Loucy (cell line): ENCODE measurements around the gene CASD1.

Experiments
- H2AFZ ChIP-seq: fragments of 200-600 bp; sonication (generic); 2 replicates; pipeline ENCODE4 v1.6.0; 2016; ENCODE audit warnings: antibody characterized with exemption, mild to moderate bottlenecking, low read length, moderate library complexity
- H3F3A ChIP-seq: fragments of 200-600 bp; 2 replicates; pipeline ENCODE4 v1.6.0; 2016; ENCODE audit warnings: antibody characterized with exemption, low read depth, mild to moderate bottlenecking
- H3K27me3 ChIP-seq: fragments of 200-600 bp; sonication (generic); 2 replicates; pipeline ENCODE4 v1.6.1; 2014; ENCODE audit warnings: low read length, mild to moderate bottlenecking; ENCODE audit not compliant: insufficient read depth, poor library complexity, severe bottlenecking
- H3K36me3 ChIP-seq: fragments of 200-600 bp; sonication (generic); 2 replicates; pipeline ENCODE4 v1.6.1; 2016; ENCODE audit warnings: low read length; ENCODE audit not compliant: insufficient read depth
- H3K4me1 ChIP-seq: fragments of 200-600 bp; sonication (generic); 2 replicates; pipeline ENCODE4 v1.5.1; 2014; ENCODE audit warnings: low read length, mild to moderate bottlenecking; ENCODE audit not compliant: insufficient read depth, poor library complexity, severe bottlenecking
- H3K4me2 ChIP-seq: fragments of 200-600 bp; sonication (generic); 2 replicates; pipeline ENCODE4 v1.6.0; 2014; ENCODE audit warnings: antibody characterized with exemption, low read length, low read depth, mild to moderate bottlenecking; ENCODE audit not compliant: poor library complexity, severe bottlenecking
- H3K4me3 ChIP-seq: fragments of 200-600 bp; sonication (generic); 2 replicates; pipeline ENCODE4 v1.5.1; 2014; ENCODE audit warnings: low read length, mild to moderate bottlenecking, mixed read lengths; ENCODE audit not compliant: poor library complexity, severe bottlenecking
- H3K79me2 ChIP-seq: fragments of 200-600 bp; sonication (generic); 2 replicates; pipeline ENCODE4 v1.6.1; 2014; ENCODE audit warnings: low read length; ENCODE audit not compliant: insufficient read depth
- H3K9ac ChIP-seq: fragments of 200-600 bp; sonication (generic); 2 replicates; pipeline ENCODE4 v1.6.0; 2014; ENCODE audit warnings: mild to moderate bottlenecking, low read depth, low read length, moderate library complexity; ENCODE audit not compliant: poor library complexity, severe bottlenecking
- H3K9me2 ChIP-seq: fragments of 200-600 bp; sonication (generic); replicated peaks from 2 replicates; pipeline ENCODE4 v1.6.1; 2016; ENCODE audit warnings: low read depth, low read length, mixed read lengths
- H3K9me3 ChIP-seq: fragments of 200-600 bp; sonication (generic); 2 replicates; pipeline ENCODE4 v1.6.1; 2014; ENCODE audit warnings: mild to moderate bottlenecking, antibody characterized with exemption, low read length, low read depth; ENCODE audit not compliant: insufficient read depth
- H4K20me1 ChIP-seq: fragments of 200-600 bp; sonication (generic); 2 replicates; pipeline ENCODE4 v1.6.0; 2014; ENCODE audit warnings: antibody characterized with exemption, low read length, mild to moderate bottlenecking; ENCODE audit not compliant: insufficient read depth, poor library complexity, severe bottlenecking
- CTCF ChIP-seq: fragments of 200-600 bp; sonication (generic); conservative IDR thresholded peaks from 2 replicates; pipeline ENCODE4 v1.5.1; 2014; ENCODE audit warnings: mild to moderate bottlenecking, antibody characterized with exemption, low read length
- EZH2phosphoT487 ChIP-seq: fragments of 200-600 bp; IDR thresholded peaks from 2 replicates; pipeline ENCODE4 v1.6.1; 2018; ENCODE audit warnings: antibody characterized with exemption, mild to moderate bottlenecking, moderate library complexity, borderline replicate concordance

Gene CASD1

GRCh38 chr7:94513565-94513860 lies 3.9 kb downstream of the CASD1 start:
- TF ChIP-seq EZH2phosphoT487 (no peak), CTCF (no peak)
- Histone ChIP-seq H3K9me2 (no peaks in the 10 kb centered on the region), H3K9me3 (no peaks in the 10 kb centered on the region), H3K9ac (peak overlapping the region; percentile 87), H3K4me2 (peak overlapping the region; percentile 82), H3K36me3 (peaks cover 10% of the 10 kb centered on the region; the same call in 1 of the 2 replicates), H3K4me3 (peak overlapping the region; percentile 79), H3K4me1 (peaks cover 59% of the 10 kb centered on the region), H3K27me3 (no peaks in the 10 kb centered on the region), H4K20me1 (peaks cover 76% of the 10 kb centered on the region), H3F3A (no peaks in the 10 kb centered on the region), H3K79me2 (peaks cover 94% of the 10 kb centered on the region), H2AFZ (no peak overlapping the region)

- no peaks in the 10 kb centered on the region for H3K27me3 ChIP-seq
- H4K20me1 ChIP-seq: peaks cover 79% of the 10 kb centered on the region
- H3K9me2 ChIP-seq: no peaks in the 10 kb centered on the region
- H3K9ac ChIP-seq: peak overlapping the region; percentile 87
- TF ChIP-seq EZH2phosphoT487: no peak
- TF ChIP-seq CTCF: no peak
- H3K79me2 ChIP-seq: peaks cover 93% of the 10 kb centered on the region
- H3K4me3 ChIP-seq: peak overlapping the region; percentile 79
- H2AFZ ChIP-seq: no peak overlapping the region
- H3K4me1 ChIP-seq: peaks cover 59% of the 10 kb centered on the region
- H3K9me3 ChIP-seq: no peaks in the 10 kb centered on the region
- no peaks in the 10 kb centered on the region for H3F3A ChIP-seq
- H3K4me2 ChIP-seq: peak overlapping the region; percentile 82
- H3K36me3 ChIP-seq: peaks cover 13% of the 10 kb centered on the region; the same call in 1 of the 2 replicates
Measured at GRCh38 chr7:94514140-94514889, 4.7 kb downstream of the CASD1 start.

GRCh38 chr7:94514917-94515316 lies 5.3 kb downstream of the CASD1 start:
- peak overlapping the region; percentile 82 for H3K4me2 ChIP-seq
- peaks cover 94% of the 10 kb centered on the region for H3K79me2 ChIP-seq
- no peaks in the 10 kb centered on the region for H3K9me2 ChIP-seq

More at GRCh38 chr7:94514917-94515316, 5.3 kb downstream of the CASD1 start:
- Histone ChIP-seq H3K4me3 (peak overlapping the region; percentile 79), H3K36me3 (peaks cover 17% of the 10 kb centered on the region; the same call in 1 of the 2 replicates), H3K9ac (peak overlapping the region; percentile 87), H4K20me1 (peaks cover 79% of the 10 kb centered on the region), H3K9me3 (no peaks in the 10 kb centered on the region), H3K27me3 (no peaks in the 10 kb centered on the region), H3K4me1 (peaks cover 59% of the 10 kb centered on the region), H3F3A (no peaks in the 10 kb centered on the region), H2AFZ (no peak overlapping the region)
- TF ChIP-seq CTCF (no peak), EZH2phosphoT487 (no peak)
